GM19463 (cell line): ENCODE data around the gene SLC26A8.
"Not testable (repeated sequence)": the region's sequence is repeated elsewhere in the genome, so short reads cannot be mapped to it uniquely, and the experiment has no call there.

ENCODE experiments used
- ATAC-seq: cut with Tn5 transposase; IDR thresholded peaks from one replicate; pipeline ENCODE4 v1.9.1; 2021; ENCODE audit warnings: mild to moderate bottlenecking, moderate library complexity; ENCODE audit not compliant: unreplicated experiment

Gene SLC26A8

GRCh38 chr6:35919085-35919826, 105.2 kb downstream of the SLC26A8 start:
- no peak for ATAC-seq

GRCh38 chr6:35916893-35917292, 107.5 kb downstream of the SLC26A8 start:
- ATAC-seq: not testable (repeated sequence)

- no peak for ATAC-seq
These were observed 108.4 kb downstream of the SLC26A8 start for GRCh38 chr6:35916056-35916455.

- no peak for ATAC-seq
These were observed 109.9 kb downstream of the SLC26A8 start for GRCh38 chr6:35914536-35914935.

GRCh38 chr6:35911871-35912653, 112.4 kb downstream of the SLC26A8 start:
- ATAC-seq: no peak

GRCh38 chr6:35909571-35909970, 114.9 kb downstream of the SLC26A8 start:
- ATAC-seq: not testable (repeated sequence)

GRCh38 chr6:35908753-35909401, 115.6 kb downstream of the SLC26A8 start:
- not testable (repeated sequence) for ATAC-seq

- no peak for ATAC-seq
These were observed 116.7 kb downstream of the SLC26A8 start for GRCh38 chr6:35907750-35908149.

- ATAC-seq: no peak
These were observed 118.0 kb downstream of the SLC26A8 start for GRCh38 chr6:35906499-35906846.

- no peak for ATAC-seq
These were observed 118.5 kb downstream of the SLC26A8 start for GRCh38 chr6:35905841-35906498.

GRCh38 chr6:35905141-35905785, 119.2 kb downstream of the SLC26A8 start:
- ATAC-seq: no peak

- no peak for ATAC-seq
These were observed 120.8 kb downstream of the SLC26A8 start for GRCh38 chr6:35903679-35904078.

- no peak for ATAC-seq
These were observed 124.0 kb downstream of the SLC26A8 start for GRCh38 chr6:35900448-35900847.

GRCh38 chr6:35898003-35898402, 126.4 kb downstream of the SLC26A8 start:
- ATAC-seq: no peak

GRCh38 chr6:35897486-35897885, 127.0 kb downstream of the SLC26A8 start:
- no peak for ATAC-seq

- no peak for ATAC-seq
These were observed 127.4 kb downstream of the SLC26A8 start for GRCh38 chr6:35897036-35897435.

GRCh38 chr6:35896228-35896627, 128.2 kb downstream of the SLC26A8 start:
- no peak for ATAC-seq

- no peak for ATAC-seq
These were observed 128.9 kb downstream of the SLC26A8 start for GRCh38 chr6:35895560-35895959.

GRCh38 chr6:35894776-35895175, 129.7 kb downstream of the SLC26A8 start:
- no peak for ATAC-seq
